ENCODE data around the gene C11orf21. TPM values are rescaled to one million over a fixed set of nuclear protein-coding genes. Genes with fewer than 3 reads are reported as not detected.

C11orf21 gene
- total RNA-seq, 5 donors from 2014 or later (not counting 1 experiment from before 2014, with no cell fraction given) = 62.3 to 133 (median 88.9) TPM

DNA sequence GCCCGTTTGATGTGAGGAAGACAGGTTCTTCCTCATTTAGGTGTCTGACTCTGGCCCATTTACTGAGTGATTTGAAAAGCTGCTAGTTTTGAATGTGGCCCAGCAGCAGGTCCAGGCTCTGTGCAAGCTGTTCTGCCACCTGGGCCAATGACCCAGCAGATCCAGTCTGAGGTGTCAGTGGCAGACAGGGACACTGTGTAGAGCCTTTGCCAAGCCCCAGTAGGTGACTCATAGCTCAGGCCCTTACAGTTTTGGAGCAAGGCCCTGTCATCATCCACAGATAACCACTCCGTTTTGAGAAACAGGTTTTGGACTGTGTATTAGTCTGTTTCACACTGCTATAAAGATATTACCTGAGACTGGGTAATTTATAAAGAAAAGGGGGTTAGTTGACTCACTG is 24.0 kb upstream of the C11orf21 start:
- H3K4me3 Mint-ChIP-seq = no peak overlapping the region
- no peaks in the 10 kb centered on the region for H3K4me1 Mint-ChIP-seq
- DNase-seq (no peak), ATAC-seq (replicated peaks in 1 of 4) (no peak)
- CTCF ChIA-PET = no interaction called here
- POLR2A ChIA-PET = no interaction called here
- no peak overlapping the region for H3K27ac Mint-ChIP-seq
- Histone ChIP-seq H3K27me3 (replicated peaks in 1 of 2; ENCODE audit: control insufficient read depth in 2 of 2, extremely low read depth in 1 of 2, insufficient read depth in 2 of 2, low read length in 1 of 2) (peaks cover 0 to 39% of the 10 kb centered on the region in 2 experiments), H3K9me3 (no peaks in the 10 kb centered on the region), H3K4me3 (ENCODE audit: control insufficient read depth in 1 of 2, extremely low read depth in 1 of 2, low read length in 1 of 2) (no peak overlapping the region), H3K27ac (ENCODE audit: low read length) (no peak overlapping the region), H3K36me3 (ENCODE audit: control insufficient read depth in 2 of 2, extremely low read depth in 1 of 2, insufficient read depth in 1 of 2, low read length in 1 of 2) (no peaks in the 10 kb centered on the region), H3K4me1 (ENCODE audit: control insufficient read depth in 1 of 2, extremely low read depth in 1 of 2, insufficient read depth in 2 of 2, low read length in 2 of 2) (no peaks in the 10 kb centered on the region)
- H3K9me3 Mint-ChIP-seq = peaks cover 2 to 16% (median 4%) of the 10 kb centered on the region in 3 donors
- H3K36me3 Mint-ChIP-seq = no peaks in the 10 kb centered on the region
- H3K27me3 Mint-ChIP-seq = peaks cover 21 to 30% of the 10 kb centered on the region in 2 donors
- 75% methylated on average over 1 of the region's 2 CpGs for WGBS (ENCODE audit: insufficient coverage)

DNA sequence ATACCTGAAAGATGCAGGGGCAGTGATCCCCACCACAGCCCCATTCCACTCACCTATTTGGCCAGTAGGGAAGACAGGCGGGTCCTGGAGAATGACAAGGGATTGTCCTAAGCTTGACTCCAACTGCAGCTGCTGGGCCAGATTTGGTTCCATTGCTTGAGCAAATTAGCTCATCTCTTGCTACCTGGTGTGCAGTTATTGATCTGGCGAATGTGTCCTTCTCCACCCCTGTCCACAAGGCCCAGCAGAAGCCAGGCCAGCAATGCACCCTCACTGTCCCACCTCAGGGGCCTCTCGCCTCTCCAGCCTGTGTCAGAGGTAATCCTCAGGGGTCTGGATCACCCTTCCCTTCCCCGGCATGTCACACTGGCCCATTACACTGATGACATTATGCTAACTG is 23.4 kb upstream of the C11orf21 start:
- ChIA-PET POLR2A (no interaction called here), CTCF (no interaction called here)
- WGBS (ENCODE audit: insufficient coverage) = 100% methylated on average over 1 of the region's 4 CpGs
- Mint-ChIP-seq H3K4me1 (no peaks in the 10 kb centered on the region), H3K36me3 (no peaks in the 10 kb centered on the region), H3K4me3 (no peak overlapping the region), H3K27ac (no peak overlapping the region), H3K27me3 (peaks cover 17 to 26% of the 10 kb centered on the region in 2 donors), H3K9me3 (peaks cover 2 to 16% (median 4%) of the 10 kb centered on the region in 3 donors)
- no peak overlapping the region for H3K27ac ChIP-seq (ENCODE audit: low read length)
- H3K27me3 ChIP-seq (replicated peaks in 1 of 2; ENCODE audit: control insufficient read depth in 2 of 2, extremely low read depth in 1 of 2, insufficient read depth in 2 of 2, low read length in 1 of 2) = peaks cover 0 to 33% of the 10 kb centered on the region in 2 experiments
- H3K9me3 ChIP-seq = no peaks in the 10 kb centered on the region
- H3K36me3 ChIP-seq (ENCODE audit: control insufficient read depth in 2 of 2, extremely low read depth in 1 of 2, insufficient read depth in 1 of 2, low read length in 1 of 2) = no peaks in the 10 kb centered on the region
- no peaks in the 10 kb centered on the region for H3K4me1 ChIP-seq (ENCODE audit: control insufficient read depth in 1 of 2, extremely low read depth in 1 of 2, insufficient read depth in 2 of 2, low read length in 2 of 2)
- ATAC-seq (replicated peaks in 1 of 4) = no peak
- no peak for DNase-seq
- no peak overlapping the region for H3K4me3 ChIP-seq (ENCODE audit: control insufficient read depth in 1 of 2, extremely low read depth in 1 of 2, low read length in 1 of 2)

DNA sequence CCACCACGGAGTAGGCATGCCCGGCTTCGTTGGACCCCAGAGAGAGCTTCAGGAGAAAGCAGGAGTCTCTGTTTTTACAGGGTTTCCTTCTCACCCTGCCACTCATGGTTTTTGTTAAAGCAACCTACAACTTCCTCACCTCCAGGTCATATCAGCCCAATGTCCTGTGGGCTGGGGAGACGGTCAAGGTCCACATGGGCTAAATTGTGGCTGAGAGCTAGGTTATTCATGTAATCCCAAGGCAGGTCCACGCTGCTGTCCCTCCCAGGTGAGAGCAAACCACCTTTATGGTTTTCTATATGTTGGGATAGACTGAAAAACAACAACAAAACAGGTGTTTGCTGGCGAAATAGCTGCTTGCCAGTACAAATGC is 19.6 kb upstream of the C11orf21 start:
- CTCF ChIA-PET = no interaction called here
- H3K9me3 Mint-ChIP-seq = peaks cover 2 to 16% (median 4%) of the 10 kb centered on the region in 3 donors

GRCh38 chr11:2320568-2321310 is 19.0 kb upstream of the C11orf21 start:
- Mint-ChIP-seq H3K27me3 (peaks cover 4 to 7% of the 10 kb centered on the region in 2 donors), H3K9me3 (peaks cover 2 to 16% (median 4%) of the 10 kb centered on the region in 3 donors), H3K27ac (no peak overlapping the region), H3K4me3 (no peak overlapping the region), H3K4me1 (peaks cover 4 to 8% (median 6%) of the 10 kb centered on the region in 3 donors), H3K36me3 (peaks cover 4% of the 10 kb centered on the region)
- H3K9me3 ChIP-seq = no peaks in the 10 kb centered on the region
- ChIA-PET POLR2A (no interaction called here), CTCF (interaction anchor here in 1 of 2 donors (0.6 kb wide), 1 partner anchor 39 kb away, joined by 4 read pairs; no protein-coding TSS in a partner anchor)
- H3K36me3 ChIP-seq (ENCODE audit: control insufficient read depth in 2 of 2, extremely low read depth in 1 of 2, insufficient read depth in 1 of 2, low read length in 1 of 2) = no peaks in the 10 kb centered on the region
- 83% methylated on average over 18 of the region's 23 CpGs for WGBS (ENCODE audit: insufficient coverage)
- no peaks in the 10 kb centered on the region for H3K27me3 ChIP-seq (replicated peaks in 1 of 2; ENCODE audit: control insufficient read depth in 2 of 2, extremely low read depth in 1 of 2, insufficient read depth in 2 of 2, low read length in 1 of 2)
- DNase-seq (no peak), ATAC-seq (replicated peaks in 1 of 4) (no peak)
- H3K27ac ChIP-seq (ENCODE audit: low read length) = no peak overlapping the region
- peaks cover 0 to 15% of the 10 kb centered on the region in 2 experiments for H3K4me1 ChIP-seq (ENCODE audit: control insufficient read depth in 1 of 2, extremely low read depth in 1 of 2, insufficient read depth in 2 of 2, low read length in 2 of 2)
- no peak overlapping the region for H3K4me3 ChIP-seq (ENCODE audit: control insufficient read depth in 1 of 2, extremely low read depth in 1 of 2, low read length in 1 of 2)

More for the DNA sequence above, 19.6 kb upstream of the C11orf21 start:
- H3K27me3 Mint-ChIP-seq = peaks cover 7% of the 10 kb centered on the region in 2 donors
- DNase-seq (no peak), ATAC-seq (replicated peaks in 1 of 4) (no peak)
- peaks cover 4% of the 10 kb centered on the region for H3K36me3 Mint-ChIP-seq
- no peak overlapping the region for H3K27ac Mint-ChIP-seq
- 82% methylated on average over 1 of the region's 6 CpGs for WGBS (ENCODE audit: insufficient coverage)
- H3K27ac ChIP-seq (ENCODE audit: low read length) = no peak overlapping the region
- no peaks in the 10 kb centered on the region for H3K9me3 ChIP-seq
- POLR2A ChIA-PET = no interaction called here
- H3K27me3 ChIP-seq (replicated peaks in 1 of 2; ENCODE audit: control insufficient read depth in 2 of 2, extremely low read depth in 1 of 2, insufficient read depth in 2 of 2, low read length in 1 of 2) = peaks cover 0 to 3% of the 10 kb centered on the region in 2 experiments
- no peaks in the 10 kb centered on the region for H3K36me3 ChIP-seq (ENCODE audit: control insufficient read depth in 2 of 2, extremely low read depth in 1 of 2, insufficient read depth in 1 of 2, low read length in 1 of 2)
- H3K4me3 Mint-ChIP-seq = no peak overlapping the region
- H3K4me1 Mint-ChIP-seq = peaks cover 4 to 8% (median 6%) of the 10 kb centered on the region in 3 donors
- peaks cover 0 to 9% of the 10 kb centered on the region in 2 experiments for H3K4me1 ChIP-seq (ENCODE audit: control insufficient read depth in 1 of 2, extremely low read depth in 1 of 2, insufficient read depth in 2 of 2, low read length in 2 of 2)
- H3K4me3 ChIP-seq (ENCODE audit: control insufficient read depth in 1 of 2, extremely low read depth in 1 of 2, low read length in 1 of 2) = no peak overlapping the region

DNA sequence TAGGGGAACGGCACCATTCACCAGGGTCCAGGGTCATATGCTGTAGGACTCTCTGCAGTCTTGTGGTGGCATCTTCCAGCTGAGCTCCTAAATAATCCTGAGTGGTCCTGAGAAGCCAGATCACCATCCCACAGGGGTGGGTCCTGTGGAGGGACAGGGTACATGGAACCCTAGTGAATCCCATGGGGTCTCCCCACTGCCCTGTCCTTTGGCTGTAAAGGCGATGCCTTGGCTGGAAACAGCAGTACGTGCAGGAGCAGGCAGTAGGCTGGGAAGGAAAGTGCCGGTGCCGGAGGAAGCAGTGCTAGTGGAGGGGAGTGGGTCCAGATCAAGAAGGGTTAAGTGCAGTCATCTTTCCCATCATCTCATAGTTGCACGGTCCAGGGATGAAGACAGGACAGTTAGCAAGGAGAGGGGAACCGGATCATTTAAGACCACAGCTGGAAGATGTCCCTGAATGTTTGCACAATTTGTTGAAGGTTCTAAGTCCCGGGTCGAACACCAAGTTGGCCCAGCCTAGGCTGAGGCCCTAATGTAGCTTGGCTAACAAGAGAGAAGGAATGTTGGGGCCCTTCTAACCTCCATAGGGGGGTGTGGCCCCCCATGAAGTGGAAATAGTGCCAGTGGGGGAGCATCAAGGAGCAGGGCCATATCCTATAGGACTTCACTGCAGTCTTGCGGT is 18.2 kb upstream of the C11orf21 start:
- H3K27ac Mint-ChIP-seq = no peak overlapping the region
- CTCF ChIA-PET = interaction anchor here in 1 of 2 donors (0.6 kb wide), 1 partner anchor 38 kb away, joined by 4 read pairs; no protein-coding TSS in a partner anchor
- peaks cover 2 to 16% (median 4%) of the 10 kb centered on the region in 3 donors for H3K9me3 Mint-ChIP-seq
- no peak for ATAC-seq (replicated peaks in 1 of 4)
- Histone ChIP-seq H3K27ac (ENCODE audit: low read length) (no peak overlapping the region), H3K36me3 (ENCODE audit: control insufficient read depth in 2 of 2, extremely low read depth in 1 of 2, insufficient read depth in 1 of 2, low read length in 1 of 2) (no peaks in the 10 kb centered on the region), H3K27me3 (replicated peaks in 1 of 2; ENCODE audit: control insufficient read depth in 2 of 2, extremely low read depth in 1 of 2, insufficient read depth in 2 of 2, low read length in 1 of 2) (no peaks in the 10 kb centered on the region), H3K4me1 (ENCODE audit: control insufficient read depth in 1 of 2, extremely low read depth in 1 of 2, insufficient read depth in 2 of 2, low read length in 2 of 2) (peaks cover 0 to 22% of the 10 kb centered on the region in 2 experiments), H3K4me3 (ENCODE audit: control insufficient read depth in 1 of 2, extremely low read depth in 1 of 2, low read length in 1 of 2) (no peak overlapping the region), H3K9me3 (no peaks in the 10 kb centered on the region)
- peaks cover 4 to 7% of the 10 kb centered on the region in 2 donors for H3K27me3 Mint-ChIP-seq
- POLR2A ChIA-PET = no interaction called here
- no peak overlapping the region for H3K4me3 Mint-ChIP-seq
- H3K36me3 Mint-ChIP-seq = peaks cover 4% of the 10 kb centered on the region
- H3K4me1 Mint-ChIP-seq = peaks cover 4 to 8% (median 6%) of the 10 kb centered on the region in 3 donors
- DNase-seq = no peak
- WGBS (ENCODE audit: insufficient coverage) = 94% methylated on average over 5 of the region's 10 CpGs

DNA sequence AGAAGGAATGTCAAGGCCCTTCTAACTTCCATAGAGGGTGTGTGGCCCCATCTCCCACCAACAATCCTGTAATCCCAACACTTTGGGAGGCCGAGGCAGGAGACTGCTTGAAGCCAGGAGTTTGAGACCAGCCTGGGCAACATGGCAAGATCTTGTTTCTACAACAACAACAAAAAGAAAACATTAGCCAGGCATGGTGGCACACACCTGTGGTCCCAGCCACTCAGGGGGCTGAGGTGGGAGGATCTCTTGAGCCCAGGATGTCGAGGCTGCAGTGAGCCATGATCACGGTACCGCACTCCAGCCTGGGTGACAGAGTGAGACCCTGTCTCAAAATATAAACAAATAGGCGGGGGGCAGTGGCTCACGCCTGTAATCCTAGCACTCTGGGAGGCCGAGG is 17.0 kb upstream of the C11orf21 start:
- 82% methylated on average over 4 of the region's 7 CpGs for WGBS (ENCODE audit: insufficient coverage)
- Mint-ChIP-seq H3K4me3 (no peak overlapping the region), H3K4me1 (peaks cover 4 to 8% (median 6%) of the 10 kb centered on the region in 3 donors), H3K27me3 (peaks cover 3 to 7% of the 10 kb centered on the region in 2 donors), H3K27ac (no peak overlapping the region), H3K9me3 (peaks cover 2 to 16% (median 4%) of the 10 kb centered on the region in 3 donors), H3K36me3 (peaks cover 4% of the 10 kb centered on the region)
- CTCF ChIA-PET = no interaction called here
- ATAC-seq (replicated peaks in 1 of 4) (no peak), DNase-seq (no peak)
- peaks cover 0 to 33% of the 10 kb centered on the region in 2 experiments for H3K4me1 ChIP-seq (ENCODE audit: control insufficient read depth in 1 of 2, extremely low read depth in 1 of 2, insufficient read depth in 2 of 2, low read length in 2 of 2)
- no peaks in the 10 kb centered on the region for H3K9me3 ChIP-seq
- POLR2A ChIA-PET = no interaction called here
- H3K27ac ChIP-seq (ENCODE audit: low read length) = no peak overlapping the region
- no peak overlapping the region for H3K4me3 ChIP-seq (ENCODE audit: control insufficient read depth in 1 of 2, extremely low read depth in 1 of 2, low read length in 1 of 2)
- no peaks in the 10 kb centered on the region for H3K36me3 ChIP-seq (ENCODE audit: control insufficient read depth in 2 of 2, extremely low read depth in 1 of 2, insufficient read depth in 1 of 2, low read length in 1 of 2)
- H3K27me3 ChIP-seq (replicated peaks in 1 of 2; ENCODE audit: control insufficient read depth in 2 of 2, extremely low read depth in 1 of 2, insufficient read depth in 2 of 2, low read length in 1 of 2) = no peaks in the 10 kb centered on the region

All from T-cell (primary cell).